ENCODE data around the gene CDC42BPG.

GRCh38 chr11:64791781-64792291 is 52.6 kb downstream of the CDC42BPG start:
- TF ChIP-seq CTCF (IDR thresholded peaks at IDR 0.05) (no peak), POLR2A (IDR thresholded peaks at IDR 0.05) (no peak), POLR2AphosphoS5 (IDR thresholded peaks at IDR 0.05) (no peak)

Data from breast epithelium (tissue), 3 donors.